ENCODE results near the gene RBM12.
A peak's percentile ranks its signal among the peaks of the same experiment; 100 is the strongest.

DNA sequence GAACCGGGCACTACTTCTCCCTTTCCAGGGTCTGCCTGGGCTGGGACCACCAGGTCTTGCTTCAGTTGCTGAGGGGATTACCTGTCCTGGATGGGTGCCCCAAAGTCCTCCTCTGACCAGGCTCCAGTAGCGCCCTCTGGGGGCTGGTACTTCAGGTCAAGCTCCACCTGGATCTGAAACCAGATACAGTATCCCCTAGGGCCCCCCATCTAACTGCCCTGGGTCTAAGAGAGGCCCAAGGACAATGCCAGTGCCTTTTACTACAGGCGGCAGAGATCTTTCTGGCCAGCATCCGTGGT lies 60.3 kb downstream of the RBM12 start:
- TF ChIP-seq, protein P1, sequence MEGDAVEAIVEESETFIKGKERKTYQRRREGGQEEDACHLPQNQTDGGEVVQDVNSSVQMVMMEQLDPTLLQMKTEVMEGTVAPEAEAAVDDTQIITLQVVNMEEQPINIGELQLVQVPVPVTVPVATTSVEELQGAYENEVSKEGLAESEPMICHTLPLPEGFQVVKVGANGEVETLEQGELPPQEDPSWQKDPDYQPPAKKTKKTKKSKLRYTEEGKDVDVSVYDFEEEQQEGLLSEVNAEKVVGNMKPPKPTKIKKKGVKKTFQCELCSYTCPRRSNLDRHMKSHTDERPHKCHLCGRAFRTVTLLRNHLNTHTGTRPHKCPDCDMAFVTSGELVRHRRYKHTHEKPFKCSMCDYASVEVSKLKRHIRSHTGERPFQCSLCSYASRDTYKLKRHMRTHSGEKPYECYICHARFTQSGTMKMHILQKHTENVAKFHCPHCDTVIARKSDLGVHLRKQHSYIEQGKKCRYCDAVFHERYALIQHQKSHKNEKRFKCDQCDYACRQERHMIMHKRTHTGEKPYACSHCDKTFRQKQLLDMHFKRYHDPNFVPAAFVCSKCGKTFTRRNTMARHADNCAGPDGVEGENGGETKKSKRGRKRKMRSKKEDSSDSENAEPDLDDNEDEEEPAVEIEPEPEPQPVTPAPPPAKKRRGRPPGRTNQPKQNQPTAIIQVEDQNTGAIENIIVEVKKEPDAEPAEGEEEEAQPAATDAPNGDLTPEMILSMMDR (IDR thresholded peaks at IDR 0.05; ENCODE audit: low read depth, low read length), result peak; percentile 66
- TF ChIP-seq POLR2A (IDR thresholded peaks at IDR 0.05; ENCODE audit: extremely low read depth, insufficient read length) (no peak), MAX (IDR thresholded peaks at IDR 0.05; ENCODE audit: low read depth, low read length) (no peak), MYC (IDR thresholded peaks at IDR 0.05; ENCODE audit: low read depth, low read length) (no peak)
